ENCODE data around the gene FAM174B.
"Not testable (repeated sequence)": the region's sequence is repeated elsewhere in the genome, so short reads cannot be mapped to it uniquely, and the experiment has no call there.

Gene FAM174B

GRCh38 chr15:92610101-92610520 is 45.5 kb downstream of the FAM174B start:
- DNase-seq (ENCODE audit: low read depth, low spot score): no peak
- POLR2A ChIA-PET: no interaction called here
- CTCF ChIA-PET: no interaction called here
- no peak for TF ChIP-seq CTCF (IDR thresholded peaks at IDR 0.05; ENCODE audit: insufficient read depth, low read length, missing control alignments)
- H3K4me3 ChIP-seq (ENCODE audit: low read depth, low read length): no peak overlapping the region

- CTCF ChIA-PET: no interaction called here
- POLR2A ChIA-PET: no interaction called here
- TF ChIP-seq CTCF (IDR thresholded peaks at IDR 0.05; ENCODE audit: insufficient read depth, low read length, missing control alignments): no peak
- no peak overlapping the region for H3K4me3 ChIP-seq (ENCODE audit: low read depth, low read length)
- DNase-seq (ENCODE audit: low read depth, low spot score): no peak
These were observed 46.5 kb downstream of the FAM174B start for GRCh38 chr15:92608866-92609700.

GRCh38 chr15:92606836-92607150 is 48.8 kb downstream of the FAM174B start:
- CTCF ChIA-PET: interaction anchor here (1.1 kb wide), 1 partner anchor 108 kb away, joined by 4 read pairs; no protein-coding TSS in a partner anchor
- DNase-seq (ENCODE audit: low read depth, low spot score); POLR2A ChIA-PET; H3K4me3 ChIP-seq (ENCODE audit: low read depth, low read length): not testable (repeated sequence)

- ChIA-PET CTCF (interaction anchor here (1.1 kb wide), 1 partner anchor 108 kb away, joined by 4 read pairs; no protein-coding TSS in a partner anchor), POLR2A (no interaction called here)
- no peak overlapping the region for H3K4me3 ChIP-seq (ENCODE audit: low read depth, low read length)
- DNase-seq (ENCODE audit: low read depth, low spot score): no peak
- TF ChIP-seq CTCF (IDR thresholded peaks at IDR 0.05; ENCODE audit: insufficient read depth, low read length, missing control alignments): no peak
These were observed 49.3 kb downstream of the FAM174B start for GRCh38 chr15:92606126-92606835.

- no peak for DNase-seq (ENCODE audit: low read depth, low spot score)
- ChIA-PET POLR2A (no interaction called here), CTCF (interaction anchor here (1.8 kb wide), 1 partner anchor 109 kb away, joined by 4 read pairs; no protein-coding TSS in a partner anchor)
- no peak overlapping the region for H3K4me3 ChIP-seq (ENCODE audit: low read depth, low read length)
- TF ChIP-seq CTCF (IDR thresholded peaks at IDR 0.05; ENCODE audit: insufficient read depth, low read length, missing control alignments): no peak
These were observed 50.2 kb downstream of the FAM174B start for GRCh38 chr15:92605225-92605944.

- ChIA-PET POLR2A (no interaction called here), CTCF (interaction anchor here (1.8 kb wide), 1 partner anchor 110 kb away, joined by 4 read pairs; no protein-coding TSS in a partner anchor)
- H3K4me3 ChIP-seq (ENCODE audit: low read depth, low read length): no peak overlapping the region
- DNase-seq (ENCODE audit: low read depth, low spot score): no peak
- no peak for TF ChIP-seq CTCF (IDR thresholded peaks at IDR 0.05; ENCODE audit: insufficient read depth, low read length, missing control alignments)
These were observed 51.7 kb downstream of the FAM174B start for GRCh38 chr15:92603743-92604470.

Measured in AG04449 (cell line).